Measurements from ENCODE around the gene BCL2L12. TPM values are rescaled to one million over a fixed set of nuclear protein-coding genes. Genes with fewer than 3 reads are reported as not detected.

BCL2L12 gene
- total RNA-seq, 1 donor from 2014 or later = 14.7 TPM

GRCh38 chr19:49677901-49678674 is 12.4 kb downstream of the BCL2L12 start:
- intact Hi-C loops (cut with DNase I) = no loop called here
- Histone ChIP-seq H3K4me3 (peak overlapping the region; percentile 80 to 89), H3K36me3 (peaks cover 0 to 22% of the 10 kb centered on the region in 2 donors), H3K27me3 (no peaks in the 10 kb centered on the region), H3K27ac (peak overlapping the region; percentile 95), H3K9me3 (no peaks in the 10 kb centered on the region), H3K4me1 (peaks cover 52% of the 10 kb centered on the region)
- DNase-seq (ENCODE audit: extremely low spot score in 2 of 2) = no peak
- TF ChIP-seq POLR2AphosphoS5 (IDR thresholded peaks at IDR 0.05; ENCODE audit: insufficient read depth in 1 of 2, low read depth in 1 of 2) = no peak
- TF ChIP-seq, protein P1, sequence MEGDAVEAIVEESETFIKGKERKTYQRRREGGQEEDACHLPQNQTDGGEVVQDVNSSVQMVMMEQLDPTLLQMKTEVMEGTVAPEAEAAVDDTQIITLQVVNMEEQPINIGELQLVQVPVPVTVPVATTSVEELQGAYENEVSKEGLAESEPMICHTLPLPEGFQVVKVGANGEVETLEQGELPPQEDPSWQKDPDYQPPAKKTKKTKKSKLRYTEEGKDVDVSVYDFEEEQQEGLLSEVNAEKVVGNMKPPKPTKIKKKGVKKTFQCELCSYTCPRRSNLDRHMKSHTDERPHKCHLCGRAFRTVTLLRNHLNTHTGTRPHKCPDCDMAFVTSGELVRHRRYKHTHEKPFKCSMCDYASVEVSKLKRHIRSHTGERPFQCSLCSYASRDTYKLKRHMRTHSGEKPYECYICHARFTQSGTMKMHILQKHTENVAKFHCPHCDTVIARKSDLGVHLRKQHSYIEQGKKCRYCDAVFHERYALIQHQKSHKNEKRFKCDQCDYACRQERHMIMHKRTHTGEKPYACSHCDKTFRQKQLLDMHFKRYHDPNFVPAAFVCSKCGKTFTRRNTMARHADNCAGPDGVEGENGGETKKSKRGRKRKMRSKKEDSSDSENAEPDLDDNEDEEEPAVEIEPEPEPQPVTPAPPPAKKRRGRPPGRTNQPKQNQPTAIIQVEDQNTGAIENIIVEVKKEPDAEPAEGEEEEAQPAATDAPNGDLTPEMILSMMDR (IDR thresholded peaks at IDR 0.05) = peak; percentile 34 to 60 (median 38)

DNA sequence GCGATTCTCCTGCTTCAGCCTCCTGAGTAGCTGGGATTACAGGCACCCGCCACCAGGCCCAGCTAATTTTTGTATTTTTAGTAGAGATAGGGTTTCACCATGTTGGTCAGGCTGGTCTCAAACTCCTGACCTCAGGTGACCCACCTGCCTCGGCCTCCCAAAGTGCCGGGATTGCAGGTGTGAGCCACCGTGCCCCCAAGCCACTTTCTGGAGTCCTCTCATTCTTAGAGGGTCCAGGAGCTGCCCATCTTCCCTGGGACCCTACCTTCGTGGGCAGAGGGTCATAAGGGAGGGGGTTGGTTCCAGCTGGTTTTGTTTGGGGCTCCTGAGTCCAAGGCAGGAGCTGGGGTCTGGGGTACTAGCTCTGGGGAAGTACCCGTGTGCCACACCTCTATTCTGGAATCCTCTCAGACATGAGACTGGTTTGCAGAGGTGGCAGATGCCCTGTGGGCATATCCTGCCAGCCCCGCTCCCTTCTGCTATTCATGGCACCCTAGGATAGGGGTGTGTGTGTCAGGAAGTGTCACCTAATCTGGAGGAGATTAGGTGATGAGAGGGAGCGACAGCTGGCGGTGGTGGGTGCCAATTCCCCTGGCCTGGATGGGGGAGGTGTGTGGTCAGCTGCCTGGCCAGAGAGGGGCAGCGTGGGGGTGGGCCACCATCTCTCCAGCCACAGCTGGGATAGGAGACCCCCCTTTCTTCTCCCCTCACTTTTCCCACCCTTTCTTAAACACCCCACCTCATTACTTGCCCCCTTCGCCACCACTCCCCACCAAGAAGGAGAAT is 13.4 kb downstream of the BCL2L12 start:
- Histone ChIP-seq H3K27ac (peak overlapping the region; percentile 95), H3K27me3 (no peaks in the 10 kb centered on the region), H3K36me3 (peaks cover 0 to 32% of the 10 kb centered on the region in 2 donors), H3K4me3 (no peak overlapping the region), H3K4me1 (peaks cover 52% of the 10 kb centered on the region), H3K9me3 (no peaks in the 10 kb centered on the region)
- DNase-seq (ENCODE audit: extremely low spot score in 2 of 2) = no peak
- TF ChIP-seq POLR2AphosphoS5 (IDR thresholded peaks at IDR 0.05; ENCODE audit: insufficient read depth in 1 of 2, low read depth in 1 of 2) (no peak), POLR2A (IDR thresholded peaks at IDR 0.05) (no peak)
- TF ChIP-seq, protein P1 (IDR thresholded peaks at IDR 0.05) = no peak
- intact Hi-C loops (cut with DNase I) = no loop called here

- intact Hi-C loops (cut with DNase I) = no loop called here
Measured at GRCh38 chr19:49679771-49680413, 14.2 kb downstream of the BCL2L12 start.

DNA sequence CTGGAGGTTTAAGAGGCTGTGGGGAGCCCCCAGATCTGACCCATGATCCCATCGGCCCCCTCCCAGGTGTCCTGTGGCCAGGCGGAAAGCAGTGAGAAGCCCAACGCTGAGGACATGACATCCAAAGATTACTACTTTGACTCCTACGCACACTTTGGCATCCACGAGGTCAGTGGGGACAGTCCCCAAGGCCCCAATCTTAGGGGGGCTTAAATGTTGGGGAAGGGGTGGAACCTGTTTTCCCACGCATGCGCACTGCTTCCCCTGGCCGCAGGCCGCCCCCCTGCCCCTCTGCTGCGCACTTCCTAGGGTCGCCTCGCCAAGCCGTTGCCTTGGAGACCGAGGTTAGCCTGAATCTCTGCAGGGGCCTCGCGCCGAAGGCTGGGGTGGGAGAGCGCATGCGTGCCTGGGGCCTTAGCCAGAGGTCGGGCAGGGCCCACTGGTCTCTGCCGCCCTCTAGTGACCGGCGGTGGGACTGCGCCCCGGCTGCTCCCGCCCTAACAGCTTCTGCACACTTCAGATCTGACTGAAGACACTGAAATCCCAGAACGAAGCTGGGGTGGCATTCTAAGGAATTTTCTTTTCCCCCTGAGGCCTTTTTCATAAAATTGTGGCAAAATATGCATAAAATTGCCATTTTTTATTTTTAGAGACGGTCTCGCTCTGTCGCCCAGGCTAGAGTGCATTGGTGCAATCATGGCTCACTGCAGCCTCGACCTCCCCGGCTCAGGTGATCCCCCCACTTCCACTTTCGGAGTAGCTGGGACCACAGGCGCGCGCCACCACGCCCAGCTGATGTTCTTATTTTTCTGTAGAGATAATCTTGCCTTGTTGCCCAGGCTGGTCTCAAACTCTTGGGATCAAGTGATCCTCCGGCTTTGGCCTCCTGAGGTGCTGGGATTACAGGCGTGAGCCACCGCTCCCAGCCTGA is 15.0 kb downstream of the BCL2L12 start:
- H3K9me3 ChIP-seq = no peaks in the 10 kb centered on the region
- peak overlapping the region; percentile 95 for H3K27ac ChIP-seq
- peaks cover 0 to 44% of the 10 kb centered on the region in 2 donors for H3K36me3 ChIP-seq
- DNase-seq (ENCODE audit: extremely low spot score in 2 of 2) = no peak
- H3K27me3 ChIP-seq = no peaks in the 10 kb centered on the region
- TF ChIP-seq, protein P1 (IDR thresholded peaks at IDR 0.05) = peak; percentile 91 to 98 (median 98)
- TF ChIP-seq POLR2A (IDR thresholded peaks at IDR 0.05) (no peak), POLR2AphosphoS5 (IDR thresholded peaks at IDR 0.05; ENCODE audit: insufficient read depth in 1 of 2, low read depth in 1 of 2) (peak; percentile 58 to 80)
- peak overlapping the region; percentile 27 to 31 for H3K4me3 ChIP-seq
- H3K4me1 ChIP-seq = peaks cover 48% of the 10 kb centered on the region
- intact Hi-C loops (cut with DNase I) = no loop called here

More at GRCh38 chr19:49679771-49680413, 14.2 kb downstream of the BCL2L12 start:
- H3K27ac ChIP-seq = peak overlapping the region; percentile 95
- peak overlapping the region in 1 of 2 donors; percentile 31 for H3K4me3 ChIP-seq
- TF ChIP-seq POLR2AphosphoS5 (IDR thresholded peaks at IDR 0.05; ENCODE audit: insufficient read depth in 1 of 2, low read depth in 1 of 2) (no peak), POLR2A (IDR thresholded peaks at IDR 0.05) (no peak)
- H3K27me3 ChIP-seq = no peaks in the 10 kb centered on the region
- DNase-seq (ENCODE audit: extremely low spot score in 2 of 2) = no peak
- H3K9me3 ChIP-seq = no peaks in the 10 kb centered on the region
- H3K36me3 ChIP-seq = peaks cover 0 to 37% of the 10 kb centered on the region in 2 donors
- peaks cover 52% of the 10 kb centered on the region for H3K4me1 ChIP-seq

Measured in vagina (tissue), 2 donors.